GM12892 (cell line): ENCODE results near the gene NFKB2.

Experiments used
- POLR2A ChIP-seq: IDR thresholded peaks from 2 replicates; pipeline ENCODE4 v1.6.1; 2011; ENCODE audit warnings: low read depth, low read length, control low read depth
- POLR2AphosphoS5 ChIP-seq: IDR thresholded peaks from 2 replicates; pipeline ENCODE4 v1.6.1; 2011; ENCODE audit warnings: low read depth, low read length, control low read depth

GRCh38 chr10:102438374-102438773 is 42.9 kb downstream of the NFKB2 start:
- TF ChIP-seq POLR2A, result no peak
- TF ChIP-seq POLR2AphosphoS5, result no peak
